Left forelimb (tissue), 1 donor: ENCODE data around the gene SERPINA4.
"Not testable (repeated sequence)": the region's sequence is repeated elsewhere in the genome, so short reads cannot be mapped to it uniquely, and the experiment has no call there.

Source experiments
- DNase-seq: peaks from one replicate; pipeline ENCODE4 v3.0.0-alpha.2; 2018; ENCODE audit warnings: low spot score

The SERPINA4 gene

GRCh38 chr14:94569381-94570001, 8.2 kb downstream of the SERPINA4 start:
- peak; percentile 26 for DNase-seq

GRCh38 chr14:94570002-94570400, 8.8 kb downstream of the SERPINA4 start:
- DNase-seq = peak; percentile 46

GRCh38 chr14:94570440-94570839, 9.2 kb downstream of the SERPINA4 start:
- DNase-seq = peak; percentile 44

GRCh38 chr14:94571395-94571794, 10.2 kb downstream of the SERPINA4 start:
- DNase-seq = peak; percentile 65

GRCh38 chr14:94571950-94572349, 10.7 kb downstream of the SERPINA4 start:
- no peak for DNase-seq

GRCh38 chr14:94572637-94573303, 11.5 kb downstream of the SERPINA4 start:
- no peak for DNase-seq

- DNase-seq = no peak
These were observed 12.4 kb downstream of the SERPINA4 start for GRCh38 chr14:94573475-94574277.

DNA sequence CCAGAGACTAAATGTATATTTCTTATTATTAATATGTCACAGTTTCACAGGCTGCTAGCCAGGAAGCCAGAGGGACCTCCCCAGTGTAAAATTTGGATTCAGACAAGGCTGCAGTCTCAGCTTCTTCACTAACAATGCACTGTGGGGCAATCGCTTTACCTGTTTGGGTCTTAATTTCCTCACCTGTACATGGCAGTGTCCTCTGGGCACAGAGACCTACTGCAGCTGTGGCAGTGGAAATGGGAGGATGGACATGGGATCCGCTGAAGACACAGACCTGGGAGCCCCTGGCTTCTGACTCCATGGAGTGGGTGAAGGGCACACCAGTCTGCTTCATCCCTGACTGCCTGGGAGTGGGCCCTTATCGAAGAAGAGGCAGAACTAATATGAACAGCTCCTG, 13.1 kb downstream of the SERPINA4 start:
- no peak for DNase-seq

GRCh38 chr14:94575730-94576585, 14.7 kb downstream of the SERPINA4 start:
- no peak for DNase-seq

GRCh38 chr14:94577472-94577871, 16.2 kb downstream of the SERPINA4 start:
- not testable (repeated sequence) for DNase-seq

- no peak for DNase-seq
These were observed 17.5 kb downstream of the SERPINA4 start for GRCh38 chr14:94578712-94579111.

- no peak for DNase-seq
These were observed 20.1 kb downstream of the SERPINA4 start, which contains the start of gene SERPINA5 for GRCh38 chr14:94581127-94581999. TSS of gene SERPINA5 (plus strand) at chr14:94581426. CDS start at chr14:94587363, 5,937 bp downstream.

GRCh38 chr14:94582199-94582750, 21.0 kb downstream of the SERPINA4 start:
- no peak for DNase-seq

GRCh38 chr14:94582851-94583250, 21.6 kb downstream of the SERPINA4 start:
- DNase-seq = no peak

- DNase-seq = no peak
These were observed 22.3 kb downstream of the SERPINA4 start for GRCh38 chr14:94583557-94583956.

DNA sequence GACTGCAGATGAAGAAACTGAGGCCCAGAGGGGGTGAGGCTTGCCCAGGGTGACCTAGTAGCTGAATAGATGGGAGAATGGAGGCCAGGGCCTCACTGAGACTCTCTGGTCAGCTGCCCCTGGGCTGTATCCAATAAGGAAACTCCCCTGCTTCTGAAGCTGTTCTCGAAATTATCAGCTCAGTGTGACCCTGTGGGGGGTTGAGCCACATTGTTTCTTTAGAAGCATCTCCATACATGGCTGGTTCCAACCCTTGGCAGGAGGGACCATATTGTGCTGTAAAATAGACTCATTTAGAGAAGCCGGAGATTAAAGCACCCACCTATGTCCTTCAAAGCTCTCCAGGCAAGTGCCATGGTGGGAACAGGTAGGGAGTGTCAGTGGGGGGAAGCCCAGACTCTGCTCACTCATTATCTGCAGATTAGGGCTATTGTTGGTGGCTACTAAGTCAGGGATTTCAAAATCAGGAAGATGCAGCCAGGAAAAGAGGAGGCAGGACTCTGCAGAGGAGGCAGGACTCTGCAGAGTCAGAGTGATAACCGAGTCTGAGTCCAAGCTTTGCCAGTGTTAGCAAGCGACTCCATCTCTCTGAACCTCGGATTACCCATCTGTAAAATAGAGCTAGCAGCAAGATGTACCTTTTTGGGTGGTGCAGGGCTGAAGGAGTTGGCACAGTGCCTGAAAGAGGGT, 23.5 kb downstream of the SERPINA4 start:
- DNase-seq = no peak

DNA sequence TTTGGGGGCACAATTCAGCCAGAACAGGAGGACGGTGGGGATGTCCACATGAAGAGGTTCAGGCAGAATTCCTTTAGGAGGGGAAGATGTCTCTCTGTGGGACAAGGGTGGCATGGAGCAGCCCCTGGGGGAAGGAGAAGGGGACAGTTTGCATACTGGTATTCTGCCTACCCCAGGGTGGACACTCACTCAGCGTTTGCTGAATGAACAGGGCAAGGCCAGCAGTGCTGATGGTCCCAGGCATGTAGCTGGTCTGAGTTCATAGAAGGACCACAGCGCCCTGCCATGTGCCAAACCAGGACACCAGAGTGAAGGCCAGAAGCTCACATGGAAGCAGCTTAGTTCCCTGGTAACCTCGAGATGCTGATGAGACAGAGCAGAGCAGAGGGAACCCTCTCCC, 25.4 kb downstream of the SERPINA4 start:
- no peak for DNase-seq

DNA sequence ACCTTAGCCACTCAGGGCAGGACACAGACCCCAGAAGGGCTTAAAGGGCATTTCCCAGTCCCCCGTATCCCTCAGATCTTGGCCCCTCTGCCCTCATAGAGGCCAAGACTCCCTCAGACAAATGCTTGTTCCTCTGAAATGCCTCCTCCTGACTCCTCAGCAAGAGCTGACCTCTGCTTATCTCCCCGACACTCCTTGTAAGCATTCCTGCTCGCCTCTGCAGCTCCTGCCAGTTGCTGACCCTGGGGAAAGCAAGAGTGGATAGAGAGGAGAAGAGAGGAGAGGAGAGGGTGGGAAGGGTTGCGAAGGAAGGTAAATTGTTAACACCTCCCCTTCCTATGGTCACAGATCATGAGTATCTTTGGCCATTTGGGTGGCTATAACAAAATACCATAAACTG, 27.1 kb downstream of the SERPINA4 start:
- no peak for DNase-seq

- DNase-seq = no peak
These were observed 29.8 kb downstream of the SERPINA4 start for GRCh38 chr14:94591073-94591472.

- DNase-seq = no peak
These were observed 30.6 kb downstream of the SERPINA4 start for GRCh38 chr14:94591871-94592270.
